Bladder microvascular endothelial cell (primary cell): ENCODE data around the gene JAG2. TPM values are rescaled to one million over a fixed set of nuclear protein-coding genes. Genes with fewer than 3 reads are reported as not detected.

Experiments used
- total RNA-seq: library from RNA; depleted of rRNA; stranded (reverse); fragments of >200 nt; gene quantifications from 2 replicates; pipeline ENCODE4 v1.2.3, GENCODE V29; 2014

Gene JAG2
- total RNA-seq, result 65.9 and 197 TPM in 2 replicates

GRCh38 chr14:105168496-105168978 lies at the start of gene JAG2:
Gene JAG2 (minus strand): TSS chr14:105168776. CDS start chr14:105168420, 356 bp downstream.

GRCh38 chr14:105180592-105181548 lies 12.3 kb upstream of the JAG2 start, which contains the start of gene NUDT14:
Gene NUDT14 (minus strand): TSS chr14:105181312. CDS start chr14:105181209, 103 bp downstream.

Other genes starting within 250 kb of the JAG2 start
- not detected in 2 replicates for gene PLD4, start 243.9 kb downstream of the JAG2 start, total RNA-seq
- 23.2 and 35.3 TPM in 2 replicates for gene AHNAK2, start 190.4 kb downstream of the JAG2 start, total RNA-seq
- gene CLBA1, start 183.0 kb downstream of the JAG2 start, total RNA-seq, result 3.2 and 3.3 TPM in 2 replicates
- 31.0 and 38.5 TPM in 2 replicates for gene CDCA4, start 147.7 kb downstream of the JAG2 start, total RNA-seq
- gene GPR132, start 103.3 kb downstream of the JAG2 start, total RNA-seq, result under 0.01 TPM in 2 replicates
- gene NUDT14, start 12.5 kb upstream of the JAG2 start, total RNA-seq, result 61.8 and 63.4 TPM in 2 replicates
- gene BTBD6, start 79.8 kb upstream of the JAG2 start, total RNA-seq, result 51.5 and 56.8 TPM in 2 replicates
- gene BRF1, start 132.2 kb upstream of the JAG2 start, total RNA-seq, result 31.1 and 51.7 TPM in 2 replicates
- 37.9 and 78.4 TPM in 2 replicates for gene PACS2, start 146.0 kb upstream of the JAG2 start, total RNA-seq
- under 0.01 and 0.06 TPM in 2 replicates for gene TEX22, start 229.8 kb upstream of the JAG2 start, total RNA-seq